HG03039 (cell line): ENCODE results near the gene PRRT2.
A peak's percentile ranks its signal among the peaks of the same experiment; 100 is the strongest.

ENCODE experiments used
- ATAC-seq: cut with Tn5 transposase; IDR thresholded peaks from one replicate; pipeline ENCODE4 v1.9.1; 2021; ENCODE audit warnings: mild to moderate bottlenecking, moderate library complexity; ENCODE audit not compliant: unreplicated experiment

The PRRT2 gene

GRCh38 chr16:29858974-29859373 lies 47.0 kb downstream of the PRRT2 start:
- ATAC-seq = no peak

- ATAC-seq = no peak
Measured at GRCh38 chr16:29860218-29860617, 48.2 kb downstream of the PRRT2 start.

- ATAC-seq = no peak
Measured at GRCh38 chr16:29862383-29862883, 50.4 kb downstream of the PRRT2 start.

GRCh38 chr16:29862884-29863668 lies 51.1 kb downstream of the PRRT2 start, which contains the start of gene CDIPT:
Gene CDIPT, minus strand, starts transcription at chr16:29863226. Its CDS starts 369 bp downstream, at chr16:29862857.
- ATAC-seq = peak; percentile 76

GRCh38 chr16:29863669-29863984 lies 51.6 kb downstream of the PRRT2 start:
- ATAC-seq = no peak

GRCh38 chr16:29864205-29864604 lies 52.2 kb downstream of the PRRT2 start:
- no peak for ATAC-seq
